ENCODE data around the gene ANLN.
A peak's percentile ranks its signal among the peaks of the same experiment; 100 is the strongest.
"Not testable (repeated sequence)": the region's sequence is repeated elsewhere in the genome, so short reads cannot be mapped to it uniquely, and the experiment has no call there.

The ANLN gene

DNA sequence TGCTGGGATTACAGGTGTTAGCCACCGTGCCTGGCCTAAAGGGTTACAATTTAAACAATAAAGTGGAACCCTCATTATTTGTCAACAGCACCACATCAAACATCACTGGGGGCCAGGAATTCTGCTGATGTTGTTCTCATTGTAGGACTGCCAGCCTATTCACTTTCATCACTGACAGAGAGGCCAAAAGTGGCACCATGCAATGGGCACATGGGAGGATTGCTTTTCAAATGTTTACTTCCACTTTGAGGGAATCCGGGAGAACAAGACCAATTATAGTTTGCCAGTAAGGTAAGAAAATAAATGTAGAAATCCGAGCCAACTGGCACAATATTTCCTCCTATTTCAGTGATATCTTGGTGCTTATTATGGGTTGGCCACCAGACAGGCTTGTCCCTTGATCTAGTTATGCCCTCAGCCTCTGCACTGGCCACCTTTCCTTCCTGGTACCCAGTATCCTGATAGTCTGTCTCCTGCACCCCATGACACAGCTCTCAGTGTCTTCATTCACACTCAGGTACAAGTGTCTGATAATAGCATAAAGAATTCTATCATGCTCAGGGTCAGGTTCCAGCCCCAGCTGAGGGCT lies 82.6 kb downstream of the ANLN start:
- DNase-seq, result no peak

DNA sequence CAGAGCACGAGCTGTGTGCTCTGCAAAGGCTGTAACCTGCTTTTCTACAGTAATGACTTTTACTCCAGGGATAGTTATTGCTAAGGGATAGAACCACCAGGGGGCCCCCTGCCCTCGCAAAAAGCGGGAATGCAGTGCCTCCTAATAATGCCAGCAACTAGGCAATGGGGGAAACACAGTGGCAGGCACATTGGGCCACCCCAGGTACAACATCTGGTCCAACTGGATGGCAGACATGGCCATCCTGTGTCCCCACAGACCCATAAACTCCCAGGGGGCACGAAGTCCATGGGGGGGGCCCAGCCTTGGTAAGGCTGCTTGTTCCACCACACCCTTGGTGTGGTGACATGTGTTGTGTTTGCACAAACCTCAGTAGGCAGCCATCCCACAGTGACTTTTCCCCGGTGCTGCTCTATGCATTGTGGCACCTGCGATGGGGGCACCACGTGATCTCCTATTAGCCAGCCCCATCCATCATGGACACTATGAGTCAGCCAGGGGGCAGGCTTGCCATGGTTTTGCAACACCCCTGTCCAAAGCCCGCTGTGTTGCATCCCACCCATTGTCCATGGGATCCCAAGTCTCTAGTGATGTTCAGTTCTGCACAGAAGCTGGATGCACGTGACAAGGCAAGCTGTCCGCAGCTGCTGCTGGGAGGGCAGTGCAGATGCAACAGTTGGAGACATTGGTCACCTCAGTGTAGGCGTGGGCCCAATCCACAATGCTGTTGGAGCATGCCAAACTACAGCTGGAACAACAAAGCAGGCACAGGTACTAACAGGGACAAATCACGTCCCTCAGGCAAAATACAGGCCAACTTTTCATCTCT lies 84.0 kb downstream of the ANLN start:
- peak; percentile 32 to 54 for DNase-seq

DNA sequence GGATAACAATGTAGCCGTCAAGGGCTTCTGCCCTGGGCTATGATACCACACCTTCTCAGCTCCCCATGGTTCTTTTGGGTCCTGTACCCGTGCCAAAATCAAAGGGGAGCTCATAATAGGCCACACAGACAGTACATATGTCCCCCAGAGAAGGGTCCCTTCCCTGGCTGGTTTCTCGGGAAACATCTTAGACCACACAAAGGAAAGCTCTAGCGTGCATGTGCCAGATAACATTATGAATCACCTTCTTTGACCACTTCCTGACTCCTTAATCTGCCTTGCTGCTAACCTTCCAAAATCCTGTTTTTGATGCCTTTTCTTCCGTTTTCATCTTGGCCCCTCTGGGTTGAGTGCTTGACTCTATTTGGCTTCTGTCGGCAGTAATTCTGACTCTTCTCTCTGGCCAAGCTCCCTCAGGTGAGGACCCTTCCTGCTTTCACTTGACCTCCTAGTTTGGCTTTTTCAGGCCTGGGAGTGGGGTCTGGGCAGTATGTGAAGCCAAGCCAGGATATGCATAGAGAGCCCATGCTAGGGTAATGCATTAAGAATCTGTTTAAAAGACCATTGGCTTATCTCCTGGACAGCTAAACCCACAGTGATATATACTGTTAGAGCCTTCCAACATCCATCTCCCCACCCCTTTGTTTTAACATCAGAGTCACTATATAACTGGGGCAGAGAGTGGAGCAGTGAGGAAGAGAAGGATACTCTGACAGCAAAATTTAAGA lies 84.8 kb downstream of the ANLN start:
- no peak for DNase-seq

DNA sequence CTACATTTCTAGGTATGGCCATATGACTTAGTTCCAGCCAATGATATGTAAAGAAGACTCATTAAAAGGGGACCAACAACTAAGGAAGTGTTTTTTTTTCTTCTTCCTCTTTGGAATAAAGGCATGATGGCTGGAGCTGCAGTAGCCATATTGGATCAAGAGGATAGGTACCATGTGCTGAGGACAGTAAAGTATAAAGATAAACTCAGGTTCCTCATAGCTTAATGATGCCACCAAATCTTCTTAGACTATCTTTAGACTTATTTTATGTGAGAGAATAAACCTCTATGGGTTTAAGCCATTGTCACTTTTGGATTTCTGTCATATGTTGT lies 85.3 kb downstream of the ANLN start:
- DNase-seq, result no peak

DNA sequence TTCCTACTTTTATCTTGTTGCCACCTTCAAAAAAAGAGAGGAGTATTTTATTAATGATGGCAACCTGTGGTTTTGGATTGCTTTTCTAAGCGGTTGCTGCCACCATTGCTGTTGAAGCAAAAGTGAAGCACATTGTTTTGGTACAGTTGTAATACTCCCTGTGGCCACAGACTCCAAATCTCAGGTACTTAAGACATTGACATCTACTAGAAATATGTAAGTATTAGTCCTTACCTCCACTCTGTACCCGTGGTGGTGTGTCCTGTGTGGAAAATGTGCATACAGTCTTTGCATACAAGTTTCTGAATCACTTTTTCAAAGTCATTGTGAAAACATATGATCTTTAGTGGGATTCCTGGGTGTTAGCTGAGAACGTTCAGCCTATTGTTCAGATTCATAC lies 85.7 kb downstream of the ANLN start:
- no peak for DNase-seq

DNA sequence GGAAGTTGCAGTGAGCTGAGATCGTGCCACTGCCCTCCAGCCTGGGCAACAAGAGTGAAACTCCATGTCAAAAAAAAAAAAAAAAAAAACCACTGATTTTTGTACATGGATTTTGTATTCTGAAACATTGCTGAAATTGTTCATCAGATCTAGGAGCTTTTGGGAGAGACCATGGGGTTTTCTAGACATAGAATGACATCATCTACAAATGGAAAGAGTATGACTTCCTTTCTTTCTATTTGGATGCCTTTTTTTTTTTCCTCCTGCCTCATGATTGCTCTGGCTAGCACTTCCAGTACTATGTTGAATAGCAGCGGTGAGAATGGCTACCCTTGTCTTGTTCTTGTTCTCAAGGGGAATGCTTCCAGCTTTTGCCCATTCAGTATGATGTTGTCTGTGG lies 89.1 kb downstream of the ANLN start:
- no peak for DNase-seq

DNA sequence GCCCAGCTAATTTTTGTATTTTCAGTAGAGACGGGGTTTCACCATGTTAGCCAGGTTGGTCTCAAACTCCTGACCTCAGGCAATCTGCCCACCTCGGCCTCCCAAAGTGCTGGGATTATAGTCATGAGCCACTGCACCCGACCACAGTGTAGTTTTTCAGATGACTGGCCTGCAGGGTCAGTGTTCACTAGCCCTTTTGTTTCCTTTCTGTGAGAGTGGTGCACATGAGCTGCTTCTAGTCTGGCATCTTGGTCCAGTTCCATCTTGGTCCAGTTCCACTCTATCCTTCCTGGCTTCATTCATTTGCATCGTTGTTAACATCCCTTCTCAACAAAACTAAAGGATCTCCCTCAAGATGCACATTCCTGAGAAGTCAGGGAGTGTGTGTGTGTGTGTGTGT lies 94.2 kb downstream of the ANLN start:
- DNase-seq, result not testable (repeated sequence)

DNA sequence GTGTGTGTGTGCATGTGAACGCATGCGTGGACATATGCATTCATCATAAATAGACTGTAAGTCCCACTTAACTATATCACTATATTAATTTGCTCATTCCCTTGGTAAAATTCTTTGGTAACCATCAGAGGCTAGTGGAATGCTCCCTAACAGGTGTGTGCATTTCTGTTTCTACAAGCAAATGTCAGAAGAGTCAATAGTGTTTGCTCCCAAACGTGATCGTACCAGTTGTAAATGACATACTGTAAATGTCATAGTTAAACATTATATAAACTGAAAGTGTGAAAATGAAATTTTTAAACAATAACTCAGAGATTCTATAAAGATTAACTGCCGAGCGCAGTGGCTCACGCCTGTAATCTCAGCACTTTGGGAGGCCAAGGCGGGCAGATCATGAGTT lies 94.6 kb downstream of the ANLN start:
- no peak for DNase-seq

DNA sequence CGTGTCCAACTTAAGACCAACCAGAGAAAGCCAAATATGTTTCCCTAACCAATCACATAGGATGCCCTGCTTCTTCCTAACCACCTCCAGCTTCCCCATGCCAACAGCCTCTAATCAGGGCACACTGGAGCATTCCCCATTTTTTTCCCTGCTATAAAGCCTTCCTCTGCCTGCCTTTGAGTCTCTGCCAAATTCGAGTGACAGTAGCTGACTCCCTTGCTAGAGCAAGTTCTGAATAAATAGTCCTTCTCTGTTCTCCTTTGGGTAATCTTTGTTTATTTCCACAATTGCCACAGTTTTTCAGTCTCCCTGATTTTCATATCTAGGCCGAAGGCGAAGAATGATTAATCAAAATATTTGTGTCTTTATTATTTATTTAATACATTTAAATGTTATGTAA lies 96.7 kb downstream of the ANLN start:
- DNase-seq, result no peak

DNA sequence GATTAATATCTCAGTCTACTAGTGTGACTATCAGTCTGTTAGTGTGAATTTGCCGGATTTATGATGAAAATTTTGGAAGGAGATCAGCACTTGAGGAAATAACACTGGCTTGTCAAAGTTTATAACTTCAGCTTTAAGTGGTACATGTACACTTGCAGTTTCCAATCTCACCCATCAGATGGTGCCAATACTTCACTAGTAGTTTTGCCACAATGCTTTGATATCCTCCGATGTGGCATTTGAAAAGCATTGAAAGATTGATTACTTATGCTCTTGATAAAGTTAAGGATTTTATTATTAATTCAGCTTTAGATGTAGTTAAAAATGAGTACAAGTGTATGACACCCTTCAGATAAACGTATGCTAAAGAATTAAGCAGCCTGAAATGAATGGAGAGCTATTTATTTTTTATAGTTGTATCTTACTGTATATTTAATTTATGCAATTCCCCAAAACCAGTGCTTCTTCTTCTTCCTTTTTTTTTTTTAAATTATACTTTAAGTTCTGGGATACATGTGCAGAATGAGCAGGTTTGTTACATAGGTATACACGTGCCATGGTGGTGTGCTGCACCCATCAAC lies 98.2 kb downstream of the ANLN start:
- DNase-seq, result peak; percentile 75 to 82

DNA sequence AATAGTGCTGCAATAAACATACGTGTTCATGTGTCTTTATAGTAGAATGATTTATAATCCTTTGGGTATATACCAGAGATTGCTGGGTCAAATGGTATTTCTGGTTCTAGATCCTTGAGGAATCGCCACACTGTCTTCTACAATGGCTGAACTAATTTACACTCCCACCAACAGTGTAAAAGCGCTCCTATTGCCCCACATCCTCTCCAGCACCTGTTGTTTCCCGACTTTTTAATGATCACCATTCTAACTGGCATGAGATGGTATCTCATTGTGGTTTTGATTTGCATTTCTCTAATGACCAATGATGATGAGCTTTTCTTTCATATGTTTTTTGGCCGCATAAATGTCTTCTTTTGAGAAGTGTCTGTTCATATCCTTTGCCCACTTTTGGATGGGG lies 99.0 kb downstream of the ANLN start:
- not testable (repeated sequence) for DNase-seq

DNA sequence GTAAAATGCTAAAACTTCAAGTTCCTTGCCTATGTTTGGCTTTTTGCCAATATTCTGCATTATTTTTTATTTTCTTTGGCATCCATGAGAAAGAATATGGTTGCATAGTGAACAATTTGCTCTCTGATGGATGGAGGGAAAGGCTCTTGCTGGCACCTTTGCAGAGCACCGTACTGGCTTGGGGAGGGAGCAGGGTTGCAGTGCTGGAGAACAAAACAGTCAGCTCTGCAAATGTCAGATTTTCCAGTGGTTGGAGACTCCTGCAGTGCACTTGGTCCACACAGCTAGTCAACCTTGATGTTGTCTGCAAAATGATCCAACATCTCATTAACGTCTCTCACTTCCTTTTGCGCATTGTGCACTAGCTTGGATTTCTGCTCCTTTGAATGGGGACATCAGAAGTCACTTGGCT lies 100.8 kb downstream of the ANLN start:
- DNase-seq, result peak in 1 of 2 experiments; percentile 40

DNA sequence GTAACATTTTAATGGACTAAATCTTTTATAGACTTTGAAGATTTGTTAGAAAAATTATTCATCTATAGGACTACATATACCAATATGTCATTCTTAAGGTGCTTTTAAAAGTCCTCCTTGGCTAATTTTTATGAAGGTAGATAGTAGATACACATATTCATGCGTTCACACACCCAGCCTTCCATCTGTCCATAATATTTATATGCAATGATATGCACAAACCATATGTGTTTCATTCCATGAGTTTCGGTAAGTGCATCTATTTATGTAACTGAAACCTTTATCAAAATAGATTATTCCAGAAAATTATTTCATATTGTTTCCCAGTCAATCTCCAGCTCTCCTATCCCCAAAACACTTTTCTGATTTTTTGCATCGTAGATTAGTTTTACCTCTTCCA lies 101.7 kb downstream of the ANLN start:
- DNase-seq, result no peak

DNA sequence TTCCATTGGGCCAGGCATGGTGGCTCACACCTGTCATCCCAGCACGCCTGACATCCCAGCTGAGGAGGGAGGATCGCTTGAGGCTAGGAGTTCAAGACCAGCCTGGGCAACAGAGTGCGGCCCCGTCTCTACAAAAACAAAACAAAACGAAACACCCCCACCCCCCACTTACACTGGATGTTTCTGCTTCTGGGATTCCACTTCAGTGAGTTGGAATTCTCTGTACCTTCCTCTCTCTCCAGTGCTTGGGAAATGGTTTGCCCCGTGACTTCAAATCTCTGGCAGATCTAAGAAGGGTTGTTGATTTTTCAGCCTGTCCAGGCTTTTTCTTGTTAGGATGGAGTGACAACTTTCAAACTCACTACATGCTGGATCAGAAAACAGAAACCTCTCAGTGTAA lies 106.9 kb downstream of the ANLN start:
- no peak for DNase-seq

DNA sequence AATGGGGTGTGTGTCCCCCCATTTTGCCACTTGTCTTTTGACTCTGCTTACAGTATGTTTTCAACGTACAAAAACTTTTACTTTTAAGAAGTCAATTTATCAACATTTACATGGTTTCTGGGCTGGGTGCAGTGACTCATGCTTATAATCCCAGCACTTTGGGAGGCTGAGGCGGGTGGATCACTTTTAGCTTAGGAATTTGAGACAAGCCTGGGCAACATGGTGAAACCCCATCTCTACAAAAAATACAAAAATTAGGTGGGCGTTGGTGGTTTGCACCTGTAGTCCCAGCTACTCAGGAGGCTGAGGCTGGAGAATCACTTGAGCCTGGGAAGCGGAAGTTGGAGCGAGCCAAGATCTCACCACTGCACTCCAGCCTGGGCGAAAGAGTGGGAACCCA lies 107.5 kb downstream of the ANLN start:
- DNase-seq, result not testable (repeated sequence)

DNA sequence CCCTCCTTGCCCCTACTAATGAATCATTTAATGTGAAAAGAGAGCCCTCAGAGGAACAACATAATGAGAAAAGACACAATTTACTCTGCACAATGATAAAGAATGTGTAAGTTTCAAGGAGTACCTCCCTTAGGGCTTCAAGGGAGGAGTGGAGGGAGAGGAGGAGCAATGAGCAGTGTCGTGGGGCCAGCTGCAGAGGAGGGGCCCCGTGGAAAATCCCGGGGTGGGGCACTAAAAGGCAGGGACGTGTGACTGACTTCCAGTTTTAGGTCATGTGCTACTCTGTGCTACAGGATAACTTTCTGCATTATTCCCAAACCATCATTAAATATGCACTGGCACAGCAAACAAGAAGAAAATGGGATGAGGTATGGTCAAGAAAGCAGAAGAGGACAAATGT lies 108.1 kb downstream of the ANLN start:
- no peak for DNase-seq
